ENCODE data around the gene AK4.

GRCh38 chr1:65259816-65260215, 111.8 kb downstream of the AK4 start:
- TF ChIP-seq CTCF (IDR thresholded peaks at IDR 0.05; ENCODE audit: insufficient read depth, low read depth, low read length) = no peak
- no peak for TF ChIP-seq EZH2 (IDR thresholded peaks at IDR 0.05; ENCODE audit: insufficient read depth, low read length)
